HT-29 (cell line): ENCODE data around the gene DALRD3. TPM values are rescaled to one million over a fixed set of nuclear protein-coding genes. Genes with fewer than 3 reads are reported as not detected.

ENCODE experiments used
- DNase-seq: peaks from one replicate; pipeline ENCODE4 v3.0.0-alpha.2; 2015; ENCODE audit warnings: low spot score
- total RNA-seq: library from RNA; depleted of rRNA; stranded (reverse); fragments of >200 nt; shearing (Covaris generic); gene quantifications from 2 replicates; pipeline ENCODE4 v1.2.3, GENCODE V29; 2014

Gene DALRD3
- total RNA-seq, 1 experiment from 2014 or later = 45.4 TPM

DNA sequence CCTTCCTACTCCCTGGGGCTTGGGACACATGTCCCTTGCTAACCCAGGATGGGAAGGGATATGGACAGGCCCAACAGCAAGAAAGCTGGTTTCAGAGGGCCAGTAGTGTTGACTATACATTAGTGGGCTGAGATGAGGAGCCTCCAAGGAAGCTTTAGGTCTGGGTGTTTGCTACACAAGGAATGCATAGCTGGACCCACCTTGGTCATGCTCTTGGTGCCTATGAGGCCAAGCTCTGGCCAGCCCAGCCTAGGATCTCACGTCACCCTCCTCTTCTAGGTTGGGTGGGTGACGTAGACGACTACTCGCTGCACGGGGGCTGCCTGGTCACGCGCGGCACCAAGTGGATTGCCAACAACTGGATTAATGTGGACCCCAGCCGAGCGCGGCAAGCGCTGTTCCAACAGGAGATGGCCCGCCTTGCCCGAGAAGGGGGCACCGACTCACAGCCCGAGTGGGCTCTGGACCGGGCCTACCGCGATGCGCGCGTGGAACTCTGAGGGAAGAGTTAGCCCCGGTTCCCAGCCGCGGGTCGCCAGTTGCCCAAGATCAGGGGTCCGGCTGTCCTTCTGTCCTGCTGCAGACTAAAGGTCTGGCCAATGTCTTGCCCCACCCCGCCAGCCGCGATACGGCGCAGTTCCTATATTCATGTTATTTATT is 11.8 kb downstream of the DALRD3 start:
- DNase-seq = peak; percentile 37

DNA sequence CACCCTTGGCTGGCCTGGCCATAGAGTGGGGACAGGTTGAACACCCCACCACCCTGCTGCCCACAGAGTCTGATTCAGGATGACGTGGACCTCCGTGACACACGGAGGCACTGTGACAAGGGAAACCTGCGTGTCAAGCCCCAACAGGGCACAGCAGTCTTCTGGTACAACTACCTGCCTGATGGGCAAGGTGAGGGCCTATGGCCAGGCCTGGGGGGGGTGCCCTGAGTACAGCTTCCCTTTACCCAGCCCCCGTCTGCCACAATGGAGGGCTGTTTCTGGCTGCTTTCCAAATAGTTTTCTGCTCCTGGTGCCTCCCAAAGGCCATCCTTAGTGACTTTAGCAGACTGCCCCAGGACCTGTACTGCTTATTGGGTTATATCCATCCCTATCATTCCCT is 12.4 kb downstream of the DALRD3 start:
- DNase-seq = no peak

DNA sequence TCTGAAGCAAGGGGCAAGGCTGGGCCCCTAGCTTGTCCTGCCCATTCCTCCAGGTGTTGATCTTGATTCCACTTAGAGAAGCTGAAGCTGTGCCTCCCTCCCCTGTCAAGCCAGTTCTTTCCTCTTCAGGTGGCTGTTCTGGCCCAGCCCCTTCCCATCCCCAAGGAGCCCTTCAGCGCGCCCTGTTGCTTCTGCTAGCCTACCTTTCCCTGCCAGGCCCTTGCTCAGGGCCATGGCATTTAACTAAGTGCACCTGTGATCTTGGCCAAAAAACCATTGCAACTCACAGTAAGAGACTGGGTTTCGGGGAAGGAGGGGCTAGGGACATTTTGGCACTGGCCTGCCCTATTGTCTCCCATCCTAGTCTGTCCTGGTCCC is 13.1 kb downstream of the DALRD3 start:
- DNase-seq = no peak

DNA sequence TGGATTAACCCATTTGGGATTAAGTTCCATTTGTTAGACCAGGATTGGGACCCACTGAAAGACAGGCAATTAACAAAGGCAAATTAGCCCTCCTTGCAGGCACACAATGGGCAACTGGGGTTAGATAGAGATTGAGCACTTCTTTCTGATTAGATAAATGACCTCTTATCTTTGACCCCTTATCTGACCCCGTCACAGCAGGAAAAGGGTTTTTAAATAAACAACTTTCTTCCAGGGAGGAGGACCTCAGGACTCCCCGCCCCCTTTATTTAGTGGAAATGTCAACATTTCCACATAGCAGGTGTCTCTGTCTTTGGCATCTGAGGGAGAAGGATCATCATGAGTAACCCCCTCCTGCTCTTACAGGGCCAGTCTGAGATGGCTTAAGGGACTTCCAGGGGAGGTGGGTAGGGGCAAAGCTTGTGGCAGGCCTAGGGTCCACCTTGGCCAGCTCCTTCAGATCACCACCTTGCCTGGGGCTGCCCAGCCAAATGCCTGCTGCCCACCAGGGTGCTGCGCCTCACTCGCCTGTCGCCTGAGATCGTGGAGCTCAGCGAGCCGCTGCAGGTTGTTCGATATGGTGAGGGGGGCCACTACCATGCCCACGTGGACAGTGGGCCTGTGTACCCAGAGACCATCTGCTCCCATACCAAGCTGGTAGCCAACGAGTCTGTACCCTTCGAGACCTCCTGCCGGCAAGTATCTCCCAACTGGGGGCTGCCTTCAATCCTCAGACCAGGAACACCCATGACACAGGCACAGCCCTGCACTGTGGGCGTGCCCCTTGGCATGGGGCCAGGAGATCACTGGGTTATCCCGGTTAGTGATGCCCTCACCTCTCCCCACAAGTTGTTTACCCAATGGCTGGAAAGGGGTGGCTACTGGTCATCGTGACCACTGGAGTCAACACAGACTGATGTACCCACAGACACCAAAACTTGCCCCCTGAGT is 13.8 kb downstream of the DALRD3 start:
- DNase-seq = peak; percentile 16

DNA sequence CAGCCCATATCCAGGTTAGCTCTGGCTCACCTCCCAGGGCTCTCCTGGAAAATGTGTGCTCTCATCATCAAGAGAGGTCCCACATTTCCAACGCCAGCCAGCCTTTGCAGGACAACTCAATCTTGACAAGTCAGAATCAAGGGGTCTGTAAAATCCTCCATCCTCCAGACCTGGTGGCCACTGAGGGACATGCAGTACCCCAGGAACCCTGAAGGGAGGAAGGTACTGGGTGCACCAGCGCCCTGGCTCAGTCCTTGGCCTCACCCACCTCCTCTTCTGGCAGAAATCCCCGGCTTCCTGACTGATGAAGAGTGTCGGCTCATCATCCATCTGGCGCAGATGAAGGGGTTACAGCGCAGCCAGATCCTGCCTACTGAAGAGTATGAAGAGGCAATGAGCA is 17.2 kb downstream of the DALRD3 start:
- DNase-seq = no peak

DNA sequence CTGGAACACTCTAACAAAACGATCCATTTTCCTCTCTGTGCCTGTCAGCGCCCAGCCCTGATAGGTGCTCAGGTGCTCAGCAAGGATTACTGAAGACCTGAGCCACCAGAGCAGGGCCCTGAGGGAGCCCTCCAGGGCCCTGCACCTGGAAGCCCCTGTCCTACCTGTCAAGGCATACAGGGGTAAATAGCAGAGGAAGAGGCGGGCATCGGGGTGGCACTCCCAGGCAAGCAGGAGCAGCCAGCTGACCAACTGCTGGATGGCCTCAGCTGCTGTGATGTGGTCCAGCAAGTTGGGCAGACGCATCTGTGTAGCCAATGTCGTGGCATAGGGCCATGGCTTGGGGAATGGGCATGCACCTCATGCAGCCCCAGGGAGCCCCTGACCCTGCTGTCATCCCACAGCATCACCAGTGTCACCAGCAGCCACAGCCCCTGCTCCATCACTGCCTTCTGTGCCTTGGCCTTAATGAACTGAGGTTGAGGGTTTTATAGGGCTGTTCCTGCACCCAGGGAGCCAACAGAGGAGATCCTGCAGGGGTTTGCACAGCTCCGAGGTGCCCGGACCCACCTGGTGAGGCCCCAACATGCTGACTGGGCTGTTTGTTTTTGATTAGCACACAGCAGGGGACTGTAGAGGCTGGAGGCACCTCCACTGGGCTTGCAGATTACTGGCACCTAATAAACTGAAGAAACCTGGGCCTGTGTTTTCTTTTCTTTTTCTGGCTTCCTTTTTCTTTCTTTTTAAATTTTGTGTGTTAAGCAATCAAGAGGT is 19.1 kb downstream of the DALRD3 start:
- DNase-seq = no peak

DNA sequence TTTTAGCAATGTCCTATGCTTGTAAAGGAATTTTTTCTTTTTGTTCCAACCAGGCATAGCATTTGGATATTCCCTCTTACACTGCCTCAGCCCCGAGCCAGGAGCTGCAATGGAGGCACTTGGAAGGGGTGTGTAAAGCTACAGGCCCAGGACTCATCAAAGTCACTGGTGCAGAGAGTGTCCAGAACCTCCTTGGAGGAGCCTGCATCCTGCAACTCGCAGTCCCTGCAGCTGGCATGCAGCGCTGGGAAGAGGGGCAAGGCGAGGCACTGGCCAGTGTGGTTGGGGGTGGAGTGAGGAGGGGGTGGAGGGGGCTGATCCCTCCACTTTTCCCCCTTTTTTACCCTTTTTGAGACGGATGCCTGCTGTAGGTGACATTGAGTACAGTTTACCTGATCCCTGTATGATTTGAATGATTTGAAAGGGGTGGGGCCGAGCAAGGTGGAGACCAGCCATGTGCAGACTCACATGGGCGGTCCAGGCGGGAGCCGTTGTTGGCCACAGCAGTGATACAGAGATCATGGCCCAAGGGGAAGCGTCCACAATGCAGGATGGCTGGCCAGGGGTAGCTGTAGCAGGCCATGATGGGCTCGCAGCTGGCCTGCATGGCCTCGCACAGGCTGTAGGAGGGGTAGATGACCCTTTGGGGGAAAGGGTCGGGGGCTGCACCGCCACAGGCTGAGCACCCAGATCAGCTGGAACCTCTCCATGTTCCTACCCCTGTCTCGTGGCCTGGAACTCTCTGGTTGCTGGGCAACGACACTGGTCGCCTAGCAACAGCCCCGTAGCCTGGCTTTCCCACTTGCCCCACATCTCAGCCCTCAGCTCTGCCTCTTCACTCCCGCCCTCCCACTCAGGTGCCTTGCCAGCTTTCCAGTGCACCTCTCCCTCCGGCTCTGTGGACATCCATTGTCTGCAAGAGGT is 20.4 kb downstream of the DALRD3 start:
- DNase-seq = no peak

DNA sequence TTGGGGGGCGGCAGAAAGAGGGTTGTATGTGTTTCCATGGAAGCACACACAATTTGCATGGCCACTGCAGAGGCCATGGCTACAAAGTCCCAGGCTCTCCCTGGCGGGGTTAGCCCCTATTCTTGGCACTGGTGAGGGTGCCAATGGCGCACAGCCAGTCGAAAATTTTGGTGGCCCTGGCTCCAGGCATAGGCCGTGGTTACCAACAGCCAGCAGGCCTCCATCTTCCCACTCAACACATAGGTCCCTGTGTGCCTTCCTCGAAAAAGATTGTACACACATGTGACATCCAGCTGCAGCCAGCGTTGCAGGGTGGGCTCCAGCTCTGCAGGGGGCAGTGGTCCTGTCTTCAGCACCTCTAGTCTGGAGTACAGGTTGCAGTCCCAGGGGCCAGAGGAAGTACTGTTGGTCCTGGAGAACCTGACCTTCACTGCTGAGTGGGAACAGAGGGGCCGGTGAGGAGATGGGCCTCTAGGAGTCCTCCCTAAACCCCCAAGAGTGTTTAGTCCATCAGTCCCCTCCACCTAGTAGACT is 21.2 kb downstream of the DALRD3 start:
- DNase-seq = no peak

DNA sequence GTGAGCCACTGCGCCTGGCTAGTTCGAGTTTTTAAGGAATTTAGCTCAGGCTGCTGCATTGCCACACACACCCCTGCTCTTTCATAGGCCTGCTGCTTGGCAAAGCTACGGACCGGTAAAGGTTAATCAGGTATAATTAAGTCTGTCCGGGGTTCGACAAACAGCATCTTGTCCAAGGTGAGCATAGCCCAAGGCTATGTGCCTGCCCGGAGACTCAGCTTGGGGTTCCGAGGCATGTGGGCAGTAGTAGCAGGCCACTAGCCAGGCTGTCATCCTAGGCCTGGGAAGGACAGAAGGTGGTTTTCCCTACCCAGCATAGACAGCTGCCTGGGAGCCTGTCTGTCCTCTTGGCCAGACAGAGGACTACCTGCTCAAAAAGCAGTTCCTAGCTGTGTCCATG is 21.7 kb downstream of the DALRD3 start:
- DNase-seq = no peak

DNA sequence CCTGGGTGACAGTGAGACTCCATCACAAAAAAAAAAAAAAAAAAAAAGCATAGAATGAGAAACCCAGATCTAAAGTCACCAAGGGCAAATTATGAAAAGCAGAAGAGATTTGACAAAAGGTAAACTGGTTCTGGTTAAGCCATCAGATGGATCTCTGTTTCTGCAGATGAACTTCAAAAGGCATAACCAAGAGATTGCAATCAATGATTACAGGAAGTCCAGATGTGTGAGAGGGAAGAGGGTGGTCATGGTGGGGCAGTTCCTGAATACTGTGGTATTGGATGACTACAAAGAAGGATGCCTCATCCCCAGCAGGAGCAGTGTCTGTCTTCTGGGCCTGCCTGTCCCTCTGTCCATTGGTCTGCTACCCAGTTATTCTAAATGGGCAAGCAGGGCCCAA is 24.5 kb downstream of the DALRD3 start:
- DNase-seq = no peak

DNA sequence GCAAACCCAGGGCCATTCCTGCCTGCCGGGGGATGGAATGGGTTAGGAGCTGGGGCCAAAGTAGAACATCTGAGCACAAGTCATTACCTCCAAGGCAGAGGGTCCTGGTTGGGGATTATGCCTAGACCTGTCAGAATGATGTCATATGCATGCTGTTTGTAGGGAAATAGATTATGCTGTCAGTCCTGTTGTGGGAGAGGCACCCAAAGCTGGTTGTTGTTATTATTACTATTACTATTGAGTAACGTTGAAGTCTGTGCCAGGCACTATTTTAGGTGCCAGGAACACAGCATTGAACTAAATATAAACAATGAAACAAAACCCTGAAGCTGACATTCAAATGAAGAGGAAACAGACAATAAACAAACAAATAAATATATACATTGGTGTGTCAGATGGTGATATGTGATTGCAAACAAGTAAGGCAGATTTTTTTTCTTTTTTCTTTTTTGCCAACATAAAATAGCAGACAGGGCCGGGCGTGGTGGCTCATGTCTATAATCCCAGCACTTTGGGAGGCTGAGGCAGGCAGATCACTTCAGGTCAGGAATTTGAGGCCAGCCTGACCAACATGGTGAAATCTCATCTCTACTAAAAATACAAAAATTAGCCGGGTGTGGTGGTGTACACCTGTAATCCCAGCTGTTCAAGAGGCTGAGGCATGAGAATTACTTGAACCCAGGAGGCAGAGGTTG is 26.4 kb downstream of the DALRD3 start:
- no peak for DNase-seq

DNA sequence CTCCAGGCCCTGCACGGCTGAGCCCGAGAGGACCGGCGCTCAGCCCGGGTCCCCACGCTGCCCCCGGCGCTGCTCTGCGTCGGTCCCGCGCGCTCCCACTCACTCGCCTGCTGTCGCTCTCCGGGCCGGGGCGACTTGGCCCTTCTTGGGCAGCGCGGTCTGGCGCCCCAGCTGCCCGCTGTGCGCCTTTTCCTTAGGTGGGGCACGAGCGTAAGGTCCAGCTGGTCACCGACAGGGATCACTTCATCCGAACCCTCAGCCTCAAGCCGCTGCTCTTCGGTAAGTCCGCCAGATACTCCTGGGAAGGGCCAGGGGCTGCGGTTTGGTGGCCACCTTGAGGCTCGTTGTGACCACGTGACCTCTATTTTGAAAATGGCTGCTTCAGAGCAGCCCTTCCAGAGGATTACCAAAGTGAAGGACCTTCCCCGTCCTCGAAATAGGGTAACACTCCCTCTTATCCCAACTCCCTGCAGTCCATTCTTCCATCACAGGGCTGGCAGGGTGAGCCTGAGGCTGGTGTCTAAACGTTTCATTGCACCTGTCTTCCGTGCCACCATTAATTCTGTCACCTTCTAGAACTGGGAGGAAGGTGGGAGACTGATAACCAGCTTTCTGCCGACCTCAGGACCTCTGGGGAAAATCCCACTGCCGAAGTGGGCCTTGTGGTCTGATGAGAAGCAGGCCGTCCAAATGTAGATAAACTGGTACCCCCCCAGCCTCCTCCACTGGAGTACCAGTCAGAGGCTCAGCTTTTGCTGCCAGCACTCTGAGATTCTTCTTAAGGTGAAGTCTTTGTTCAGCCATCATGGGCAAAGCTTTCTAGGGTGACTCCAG is 27.5 kb downstream of the DALRD3 start:
- DNase-seq = peak; percentile 34

DNA sequence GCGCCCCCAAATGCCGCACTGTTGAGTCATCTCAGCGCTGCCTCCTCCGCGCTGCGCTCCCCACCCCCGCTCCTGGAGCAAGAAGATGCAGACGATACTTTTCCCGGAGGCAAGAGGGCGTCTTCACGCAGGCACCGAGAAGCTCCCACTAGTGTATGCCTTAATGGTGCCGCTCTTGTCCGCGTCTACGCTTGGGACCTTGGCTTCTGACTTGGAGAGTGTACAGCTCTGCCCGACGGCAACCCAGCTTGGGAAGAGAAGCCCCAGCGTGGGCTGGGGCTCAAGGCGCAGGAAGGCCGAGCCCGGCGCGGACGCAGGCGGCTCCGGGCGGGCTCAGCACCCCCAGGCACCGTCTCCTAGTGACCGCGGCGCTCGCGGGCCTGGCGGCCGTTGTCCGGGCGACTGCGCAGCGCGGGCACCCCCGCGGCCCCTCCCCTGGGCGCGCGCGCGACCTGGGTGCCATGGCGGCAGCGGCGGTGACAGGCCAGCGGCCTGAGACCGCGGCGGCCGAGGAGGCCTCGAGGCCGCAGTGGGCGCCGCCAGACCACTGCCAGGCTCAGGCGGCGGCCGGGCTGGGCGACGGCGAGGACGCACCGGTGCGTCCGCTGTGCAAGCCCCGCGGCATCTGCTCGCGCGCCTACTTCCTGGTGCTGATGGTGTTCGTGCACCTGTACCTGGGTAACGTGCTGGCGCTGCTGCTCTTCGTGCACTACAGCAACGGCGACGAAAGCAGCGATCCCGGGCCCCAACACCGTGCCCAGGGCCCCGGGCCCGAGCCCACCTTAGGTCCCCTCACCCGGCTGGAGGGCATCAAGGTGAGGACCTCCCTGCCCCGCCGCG is 28.4 kb downstream of the DALRD3 start, which contains the start of gene P4HTM:
TSS of gene P4HTM (plus strand) at position 446 of the 840 bp plus-strand sequence. CDS start at position 462, 16 bp downstream.
- peak; percentile 70 for DNase-seq

DNA sequence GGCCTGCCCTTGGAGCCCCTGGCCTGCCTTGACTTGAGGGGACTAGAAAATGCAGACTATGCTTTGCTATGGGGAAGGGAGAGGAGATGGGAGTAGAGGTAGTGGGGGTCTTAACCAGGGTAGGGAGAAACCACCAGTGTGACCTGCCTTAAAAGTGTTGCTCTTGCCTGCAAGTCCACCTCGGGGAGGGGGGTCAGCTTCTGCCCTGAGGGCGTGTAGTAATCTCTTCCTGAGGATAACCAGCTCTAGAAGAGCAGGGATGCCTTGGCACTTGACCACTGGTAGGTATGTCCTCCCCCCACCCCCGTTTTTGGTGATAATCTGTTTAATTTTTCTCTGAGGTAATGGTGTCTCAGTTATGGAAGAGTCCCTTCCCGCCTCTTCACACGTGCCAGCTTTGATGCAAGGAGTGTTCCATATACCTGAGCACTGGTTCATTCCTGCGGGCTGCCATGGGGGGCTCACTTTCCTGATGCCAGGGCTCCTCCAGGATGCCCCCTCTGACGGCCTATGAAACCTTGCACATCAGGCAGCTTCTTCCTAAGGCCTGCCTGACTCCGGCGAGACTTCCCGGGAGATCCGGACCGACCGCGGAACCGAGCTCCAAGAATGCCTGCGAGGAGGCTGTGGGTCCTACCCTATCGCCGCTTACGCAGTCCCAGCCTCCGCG is 29.1 kb downstream of the DALRD3 start:
- no peak for DNase-seq

DNA sequence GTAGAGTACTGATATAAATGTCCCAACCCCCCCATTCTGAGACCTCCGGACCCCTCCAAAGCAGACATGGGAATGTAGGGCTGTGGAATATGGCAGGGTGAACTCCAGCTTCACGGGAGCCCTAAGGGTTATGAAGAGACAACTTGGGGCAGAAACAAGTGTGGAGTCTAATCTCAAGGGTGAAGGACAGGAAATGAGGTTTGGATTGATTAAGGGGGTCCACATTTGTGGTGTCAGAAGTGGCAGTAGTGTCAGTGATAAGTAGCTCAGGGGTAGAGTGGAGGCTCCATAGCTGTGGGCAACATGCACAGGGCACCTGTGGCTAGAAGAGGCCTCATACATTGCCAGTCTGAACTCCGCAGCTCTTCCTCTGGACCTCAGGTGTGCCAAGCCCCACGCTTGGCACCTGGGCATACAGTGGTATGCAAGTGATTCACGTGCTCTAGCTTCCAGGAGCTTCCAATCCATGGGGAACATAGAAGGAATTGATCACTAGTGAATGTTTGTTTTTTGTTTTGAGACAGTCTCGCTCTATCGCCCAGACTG is 32.5 kb downstream of the DALRD3 start:
- DNase-seq = no peak

DNA sequence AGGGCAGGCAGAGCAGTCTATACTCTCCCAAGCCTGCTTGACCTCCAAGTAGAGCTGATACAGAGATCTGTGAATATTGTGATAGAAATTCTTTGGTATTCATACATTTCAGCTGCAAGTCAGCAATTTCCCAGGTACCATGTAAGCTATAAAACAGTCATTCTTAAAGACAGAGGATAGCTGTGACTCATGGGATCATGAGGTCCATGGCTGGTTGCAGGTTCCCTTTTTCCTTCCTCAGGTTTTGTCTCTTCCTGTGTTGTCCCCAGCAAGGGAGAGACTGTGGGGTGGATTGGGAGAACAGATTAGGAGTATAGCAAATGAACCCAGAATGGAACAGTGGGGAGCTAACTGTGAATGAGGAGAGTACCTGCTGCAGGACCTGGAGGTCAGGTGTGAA is 33.7 kb downstream of the DALRD3 start:
- DNase-seq = no peak

DNA sequence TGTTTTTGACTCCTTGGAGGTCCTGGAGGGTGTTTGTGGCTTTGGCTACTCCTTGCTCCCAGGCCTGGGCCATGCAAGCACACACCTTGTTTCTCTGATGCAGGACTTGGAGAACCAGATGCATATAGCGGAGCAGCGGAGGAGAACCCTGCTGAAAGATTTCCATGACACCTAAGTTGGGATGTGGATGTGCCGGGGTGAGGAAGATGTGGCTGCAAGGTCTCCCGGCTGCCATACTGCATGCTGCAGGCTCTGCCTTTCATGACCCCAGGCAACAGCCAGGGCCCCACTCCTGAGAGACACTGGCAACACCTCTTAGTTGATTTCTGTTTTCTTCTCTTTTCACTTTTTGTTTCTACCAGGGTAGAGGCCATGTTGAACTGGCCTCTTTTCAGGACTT is 35.3 kb downstream of the DALRD3 start:
- DNase-seq = no peak
